GM12801 (cell line): ENCODE measurements around the gene RIPOR2.

Source experiments
- TF ChIP-seq, protein P1 (sequence below): IDR thresholded peaks from one replicate; pipeline ENCODE4 v1.5.1; 2011; ENCODE audit warnings: control low read depth; ENCODE audit not compliant: insufficient read length; ENCODE audit errors: extremely low read depth

RIPOR2 gene

DNA sequence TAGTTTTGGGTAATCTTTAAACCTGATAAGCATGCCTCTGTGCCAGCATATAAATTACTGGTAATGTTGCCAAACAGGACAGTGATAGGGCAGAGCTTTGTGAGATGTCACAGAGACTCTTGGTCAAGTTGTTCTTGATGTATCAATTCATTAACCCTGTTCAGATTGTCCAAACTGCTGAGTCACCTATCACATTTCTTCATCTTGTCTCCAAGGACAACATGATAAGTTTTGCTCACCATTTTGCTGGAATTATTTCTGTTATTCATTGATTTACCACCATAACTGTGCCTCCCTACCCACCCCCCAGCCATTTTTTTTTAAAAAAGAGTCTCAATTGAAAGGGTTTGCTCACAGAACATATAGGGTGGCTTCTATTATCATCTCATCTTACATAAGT, 180.5 kb downstream of the RIPOR2 start:
- TF ChIP-seq, protein P1, sequence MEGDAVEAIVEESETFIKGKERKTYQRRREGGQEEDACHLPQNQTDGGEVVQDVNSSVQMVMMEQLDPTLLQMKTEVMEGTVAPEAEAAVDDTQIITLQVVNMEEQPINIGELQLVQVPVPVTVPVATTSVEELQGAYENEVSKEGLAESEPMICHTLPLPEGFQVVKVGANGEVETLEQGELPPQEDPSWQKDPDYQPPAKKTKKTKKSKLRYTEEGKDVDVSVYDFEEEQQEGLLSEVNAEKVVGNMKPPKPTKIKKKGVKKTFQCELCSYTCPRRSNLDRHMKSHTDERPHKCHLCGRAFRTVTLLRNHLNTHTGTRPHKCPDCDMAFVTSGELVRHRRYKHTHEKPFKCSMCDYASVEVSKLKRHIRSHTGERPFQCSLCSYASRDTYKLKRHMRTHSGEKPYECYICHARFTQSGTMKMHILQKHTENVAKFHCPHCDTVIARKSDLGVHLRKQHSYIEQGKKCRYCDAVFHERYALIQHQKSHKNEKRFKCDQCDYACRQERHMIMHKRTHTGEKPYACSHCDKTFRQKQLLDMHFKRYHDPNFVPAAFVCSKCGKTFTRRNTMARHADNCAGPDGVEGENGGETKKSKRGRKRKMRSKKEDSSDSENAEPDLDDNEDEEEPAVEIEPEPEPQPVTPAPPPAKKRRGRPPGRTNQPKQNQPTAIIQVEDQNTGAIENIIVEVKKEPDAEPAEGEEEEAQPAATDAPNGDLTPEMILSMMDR, result no peak
